HS-5 (cell line): ENCODE results near the gene TMEM271.
"Not testable (repeated sequence)": the region's sequence is repeated elsewhere in the genome, so short reads cannot be mapped to it uniquely, and the experiment has no call there.

Source experiments
- DNase-seq: peaks from one replicate; pipeline ENCODE4 v3.0.0-alpha.2; 2012; ENCODE audit warnings: low read depth

Gene TMEM271

GRCh38 chr4:566035-566434 is 10.1 kb downstream of the TMEM271 start:
- no peak for DNase-seq

- not testable (repeated sequence) for DNase-seq
Observed at GRCh38 chr4:565614-566013, 10.5 kb downstream of the TMEM271 start.

- DNase-seq: not testable (repeated sequence)
Observed at GRCh38 chr4:562458-562857, 13.6 kb downstream of the TMEM271 start.

GRCh38 chr4:561426-561825 is 14.7 kb downstream of the TMEM271 start:
- DNase-seq: no peak

GRCh38 chr4:560731-561291 is 15.3 kb downstream of the TMEM271 start:
- DNase-seq: no peak

- DNase-seq: no peak
Observed at GRCh38 chr4:560061-560460, 16.0 kb downstream of the TMEM271 start.

GRCh38 chr4:555566-556275 is 20.4 kb downstream of the TMEM271 start:
- DNase-seq: no peak

- not testable (repeated sequence) for DNase-seq
Observed at GRCh38 chr4:554793-555320, 21.2 kb downstream of the TMEM271 start.

GRCh38 chr4:552019-552418 is 24.1 kb downstream of the TMEM271 start:
- DNase-seq: no peak

GRCh38 chr4:550268-550667 is 25.8 kb downstream of the TMEM271 start:
- DNase-seq: not testable (repeated sequence)

- DNase-seq: no peak
Observed at GRCh38 chr4:548976-549375, 27.1 kb downstream of the TMEM271 start.

- no peak for DNase-seq
Observed at GRCh38 chr4:545612-546011, 30.5 kb downstream of the TMEM271 start.

GRCh38 chr4:544386-545105 is 31.5 kb downstream of the TMEM271 start:
- no peak for DNase-seq

- no peak for DNase-seq
Observed at GRCh38 chr4:541271-541670, 34.8 kb downstream of the TMEM271 start.

GRCh38 chr4:538542-539142 is 37.5 kb downstream of the TMEM271 start:
- no peak for DNase-seq

- DNase-seq: no peak
Observed at GRCh38 chr4:537436-538264, 38.4 kb downstream of the TMEM271 start.

GRCh38 chr4:536351-536972 is 39.6 kb downstream of the TMEM271 start:
- no peak for DNase-seq

- no peak for DNase-seq
Observed at GRCh38 chr4:535924-536281, 40.2 kb downstream of the TMEM271 start.

GRCh38 chr4:535181-535923 is 40.7 kb downstream of the TMEM271 start:
- DNase-seq: no peak

- no peak for DNase-seq
Observed at GRCh38 chr4:534576-535151, 41.4 kb downstream of the TMEM271 start.
